Activated CD4-positive, alpha-beta T cell treated with anti-CD3 and anti-CD28 coated beads for 48 hours (primary cell): ENCODE measurements around the gene PAQR5.
"Not testable (repeated sequence)": the region's sequence is repeated elsewhere in the genome, so short reads cannot be mapped to it uniquely, and the experiment has no call there.

ENCODE experiments used
- DNase-seq: peaks from one replicate; pipeline ENCODE4 v3.0.0-alpha.2; 2020

PAQR5 gene

DNA sequence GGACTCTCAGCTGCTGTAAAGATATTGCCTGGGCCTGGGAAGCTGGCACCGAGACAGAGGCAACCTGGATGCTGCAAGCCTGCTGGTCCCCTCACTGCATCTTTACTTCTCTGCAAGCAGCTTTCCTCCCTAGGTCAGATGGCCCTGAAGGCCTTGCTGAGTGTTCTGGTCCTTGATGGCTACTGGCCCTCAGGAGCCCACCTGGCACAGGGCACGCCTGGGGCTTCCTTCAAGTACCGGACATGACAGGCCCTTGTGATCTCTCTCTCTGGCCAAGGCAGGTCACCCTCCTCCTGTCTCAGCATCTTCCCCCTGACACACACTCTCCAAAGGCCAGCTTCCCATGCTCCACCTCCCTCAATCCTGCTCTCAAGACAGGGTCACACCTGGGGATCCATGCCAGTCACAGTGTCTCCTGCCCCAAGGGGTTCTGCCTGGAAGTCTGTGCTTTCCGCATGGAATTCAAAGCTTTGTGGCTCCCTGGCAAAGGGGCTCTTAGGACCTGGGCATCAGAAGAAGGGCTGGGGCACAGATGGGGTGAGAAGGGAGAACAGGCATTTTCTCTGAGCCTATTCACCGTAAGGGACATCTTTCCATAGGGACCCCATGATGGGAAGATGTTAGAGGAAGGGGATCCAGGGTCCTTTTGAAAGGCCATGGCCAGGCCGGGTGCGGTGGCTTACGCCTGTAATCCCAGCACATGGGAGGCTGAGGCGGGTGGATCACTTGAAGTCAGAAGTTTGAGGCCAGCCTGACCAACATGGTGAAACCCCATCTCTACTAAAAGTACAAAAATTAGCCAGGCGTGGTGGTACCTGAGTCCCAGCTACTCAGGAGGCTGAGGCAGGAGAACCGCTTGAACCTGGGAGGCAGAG, 4.7 kb upstream of the PAQR5 start:
- no peak for DNase-seq

DNA sequence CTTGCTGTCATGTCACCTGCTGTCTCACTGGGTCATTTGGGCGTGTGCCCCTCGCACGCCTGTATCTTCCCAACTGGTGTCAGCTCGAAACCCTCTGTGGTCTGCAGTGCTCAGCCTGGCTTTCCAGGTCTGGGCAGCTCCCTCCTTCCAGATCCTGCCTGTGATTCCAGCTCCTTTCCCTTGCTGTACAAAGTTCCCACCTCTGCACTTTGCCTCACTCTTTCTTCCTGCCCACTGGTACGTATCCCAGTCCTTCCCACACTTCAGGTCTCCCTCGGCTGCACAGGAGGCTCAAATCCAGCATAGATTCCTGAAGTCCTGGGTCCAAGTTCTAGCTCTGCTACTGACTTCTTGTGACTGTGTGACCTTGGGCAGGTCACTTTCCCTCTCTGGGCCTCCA, 2.1 kb upstream of the PAQR5 start:
- DNase-seq = no peak

DNA sequence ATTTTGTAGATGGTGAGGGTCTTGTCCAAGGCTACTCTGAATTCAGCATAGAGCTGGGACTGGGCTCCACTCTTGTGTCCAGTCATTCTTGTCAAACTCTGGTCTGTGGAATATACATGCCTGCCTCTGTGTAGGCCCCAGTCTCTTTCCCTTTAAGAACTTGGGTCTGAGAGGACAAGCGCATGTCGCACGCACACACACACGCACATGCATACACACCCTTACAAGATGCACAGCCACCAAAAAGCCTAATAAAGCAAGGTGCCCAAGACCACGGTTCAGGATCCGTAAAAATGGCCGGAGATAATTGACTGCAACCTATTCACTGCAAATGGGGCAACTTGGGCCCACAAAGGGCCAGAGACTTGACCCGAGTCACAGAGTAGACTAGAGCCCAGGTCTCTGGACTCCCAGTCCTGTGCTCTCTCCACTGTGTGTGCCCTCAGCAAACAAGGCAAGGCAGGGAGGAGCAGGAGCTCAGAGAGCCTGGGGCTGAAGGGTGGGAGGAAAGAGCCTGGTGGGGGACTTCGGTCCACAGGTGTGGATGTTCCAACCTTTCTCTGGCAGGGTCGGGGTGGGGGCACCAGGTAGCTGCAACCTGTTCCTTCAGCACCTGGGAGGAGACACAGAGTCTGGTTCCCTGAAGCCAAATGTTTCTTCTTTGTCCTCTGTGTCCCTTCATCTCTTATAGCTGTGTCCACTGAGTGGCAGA, 914 bp upstream of the PAQR5 start:
- DNase-seq = no peak

DNA sequence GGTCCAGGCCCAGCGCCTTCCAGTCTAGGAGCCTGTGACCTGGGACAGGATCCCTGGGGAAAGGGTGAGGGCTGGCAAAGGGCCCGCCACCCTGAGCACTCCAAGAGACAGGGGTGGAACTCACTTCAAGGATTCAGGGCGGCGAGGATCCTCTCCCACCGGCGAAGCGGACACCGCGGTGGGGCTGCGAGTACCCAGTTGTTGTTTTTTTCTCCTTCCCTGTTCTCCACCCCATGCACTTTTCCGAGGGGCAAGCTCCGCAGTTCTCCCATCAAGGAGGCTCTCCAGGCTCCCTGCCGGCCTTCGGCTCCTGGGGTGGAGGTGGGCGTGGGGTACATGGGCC, 387 bp upstream of the PAQR5 start:
- DNase-seq = no peak

DNA sequence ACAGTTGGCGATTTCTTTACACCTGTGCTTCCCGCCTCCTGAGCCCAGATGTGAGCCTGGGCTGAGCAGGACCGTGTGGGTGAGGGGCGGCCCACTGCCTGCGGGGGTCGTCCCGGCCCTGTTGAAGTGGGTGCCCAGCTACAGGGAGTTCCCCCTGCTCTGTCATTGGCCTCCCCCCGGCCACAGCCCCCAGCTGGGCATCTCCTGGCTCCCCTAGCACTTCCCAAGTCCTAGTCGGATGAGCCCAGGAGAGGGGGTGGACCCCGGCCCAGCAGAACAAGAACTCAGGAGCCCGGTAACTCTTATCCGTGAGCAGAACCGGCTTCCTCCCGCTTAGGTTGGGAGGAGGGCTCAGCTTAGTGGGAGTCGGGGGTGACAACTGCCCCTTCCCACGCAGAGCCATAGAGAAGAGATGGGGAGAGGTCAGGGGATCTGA, 757 bp downstream of the PAQR5 start:
- DNase-seq = no peak

DNA sequence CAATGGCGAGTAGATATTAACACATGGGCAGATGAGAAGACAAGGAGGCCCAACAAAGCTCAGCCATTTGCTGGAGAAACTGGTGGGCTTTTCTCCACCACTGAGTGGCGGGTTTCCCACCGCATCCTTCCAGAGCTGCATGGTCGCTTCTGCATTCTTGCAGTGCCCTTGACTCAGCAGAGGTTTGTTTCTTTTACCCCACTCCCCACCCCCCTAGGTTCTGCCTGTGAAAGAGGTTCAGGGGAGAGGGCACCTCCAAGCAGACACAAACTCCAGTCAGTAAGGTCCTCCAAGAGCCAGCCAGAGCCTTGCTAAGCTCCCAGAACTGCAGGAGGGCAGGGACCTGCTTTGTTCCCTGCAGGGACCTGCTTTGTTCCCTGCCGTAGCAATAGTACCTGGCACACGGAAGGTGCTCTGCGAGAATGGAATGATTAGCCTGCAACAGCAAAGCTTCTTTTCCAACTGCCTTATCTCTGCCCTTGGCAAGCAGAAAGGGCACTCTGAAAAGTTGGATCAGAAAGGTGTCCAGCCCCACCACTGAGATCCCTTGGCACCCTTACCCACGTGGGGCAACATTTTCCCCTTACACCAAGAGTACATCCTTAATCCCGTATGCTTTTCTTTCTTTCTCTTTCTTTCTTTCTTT, 1.4 kb downstream of the PAQR5 start:
- DNase-seq = no peak

DNA sequence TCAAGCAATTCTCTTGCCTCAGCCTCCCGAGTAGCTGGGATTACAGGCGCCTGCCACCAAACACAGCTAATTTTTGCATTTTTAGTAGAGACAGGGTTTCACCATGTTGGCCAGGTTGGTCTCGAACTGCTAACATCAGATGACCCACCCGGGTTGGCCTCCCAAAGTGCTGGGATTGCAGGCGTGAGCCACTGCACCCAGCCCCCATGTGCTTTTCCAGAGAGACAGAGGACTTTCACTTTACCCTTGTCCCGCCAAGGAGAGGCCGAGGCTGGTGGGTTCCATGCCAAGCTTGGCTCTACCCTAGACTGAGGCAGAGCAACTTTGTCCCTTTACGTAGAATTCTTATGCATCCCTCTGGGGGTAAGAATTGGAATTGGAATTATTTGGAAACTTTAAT, 2.4 kb downstream of the PAQR5 start:
- DNase-seq = not testable (repeated sequence)

DNA sequence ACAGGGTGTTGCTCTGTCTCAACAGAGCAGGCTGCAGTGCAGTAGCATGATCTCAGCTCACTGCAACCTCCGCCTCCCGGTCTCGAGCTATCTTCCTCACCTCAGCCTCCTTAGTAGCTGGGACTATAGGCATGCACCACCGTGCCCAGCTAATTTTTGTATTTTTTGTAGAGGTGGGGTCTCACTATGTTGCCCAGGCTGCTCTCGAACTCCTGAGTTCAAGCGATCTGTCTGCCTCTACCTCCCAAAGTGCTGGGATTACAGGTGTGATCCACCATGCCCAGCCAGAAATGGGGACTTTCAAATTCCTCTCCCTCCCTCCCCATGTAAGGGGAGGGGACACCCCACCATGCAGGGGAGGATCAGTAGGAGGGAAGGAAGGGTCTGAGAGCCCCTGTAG, 3.4 kb downstream of the PAQR5 start:
- not testable (repeated sequence) for DNase-seq

DNA sequence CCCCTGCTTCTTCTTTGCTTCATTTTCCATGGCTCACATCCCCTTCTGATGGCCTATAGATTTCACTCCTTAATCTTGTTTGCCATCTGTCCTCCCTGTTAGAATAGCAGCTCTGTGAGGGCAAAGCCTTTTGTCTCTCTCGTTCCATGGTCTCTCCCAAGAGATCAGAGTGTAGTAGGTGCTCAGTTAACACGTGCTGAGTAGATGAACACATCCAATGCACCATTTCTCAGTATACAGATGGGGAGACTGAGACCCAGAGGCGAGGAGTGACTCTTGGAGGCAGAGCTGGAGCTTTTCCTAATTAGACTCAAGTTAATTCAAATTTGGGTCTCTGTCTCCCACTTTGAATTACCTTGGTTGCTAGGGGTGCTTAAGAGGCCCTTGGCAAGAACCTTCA, 4.2 kb downstream of the PAQR5 start:
- no peak for DNase-seq

DNA sequence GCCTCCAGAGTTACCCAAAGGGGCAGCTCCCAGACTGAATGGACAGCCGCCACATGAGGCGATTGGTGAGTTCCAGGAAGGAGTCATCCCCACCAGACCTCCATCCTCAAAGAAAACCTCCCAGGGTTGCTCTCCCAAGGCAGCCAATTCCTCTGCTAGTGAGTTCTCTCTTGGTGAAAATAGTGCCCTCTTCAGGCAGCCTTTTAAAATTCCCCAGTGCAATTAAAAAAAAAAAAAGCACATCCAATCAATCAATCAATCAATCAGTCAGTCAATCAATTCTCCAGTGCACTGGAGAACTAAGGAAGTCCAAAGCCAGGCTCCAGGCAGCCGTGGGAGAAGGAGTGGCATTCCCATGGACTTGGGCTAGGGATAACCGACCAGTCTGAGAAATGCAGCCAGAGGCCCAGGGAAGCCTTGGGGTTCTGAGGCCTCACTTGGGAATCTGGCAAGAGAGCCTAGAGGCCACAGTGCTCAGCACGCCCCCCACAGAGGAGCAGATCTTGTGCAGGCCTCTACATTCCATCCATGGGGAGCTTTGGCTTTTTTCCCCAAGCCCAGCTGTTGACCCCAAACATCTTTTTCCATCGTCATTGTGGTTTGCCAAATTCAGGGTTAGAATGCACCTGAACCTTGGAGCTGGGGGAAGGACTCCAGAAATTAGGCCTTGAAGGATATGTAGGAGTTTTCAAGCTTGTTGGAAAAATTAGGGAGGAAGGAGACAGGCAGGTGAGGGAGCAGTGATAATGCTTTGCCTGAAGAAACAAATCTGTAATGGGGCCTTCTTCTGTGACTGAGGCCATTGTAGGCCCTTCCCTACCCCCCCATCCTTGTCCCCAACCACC, 4.8 kb downstream of the PAQR5 start:
- no peak for DNase-seq

DNA sequence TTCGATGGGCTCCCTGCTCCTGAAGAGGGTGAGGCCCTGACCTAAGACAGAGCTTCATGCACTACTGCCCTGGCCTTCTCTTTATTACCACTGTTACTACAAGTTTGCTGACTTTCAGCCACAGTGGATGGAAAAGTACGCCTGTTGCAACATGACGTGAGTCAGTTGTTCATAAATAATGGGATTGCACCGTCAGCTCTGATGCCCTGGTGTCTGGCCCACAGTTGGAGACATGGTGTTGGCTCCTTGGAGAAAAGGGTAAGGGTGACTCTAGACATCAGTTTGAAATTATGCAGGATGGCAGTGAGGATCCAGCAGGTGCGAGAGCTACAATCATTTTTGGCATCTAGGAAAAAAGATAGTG, 5.5 kb downstream of the PAQR5 start:
- DNase-seq = no peak

DNA sequence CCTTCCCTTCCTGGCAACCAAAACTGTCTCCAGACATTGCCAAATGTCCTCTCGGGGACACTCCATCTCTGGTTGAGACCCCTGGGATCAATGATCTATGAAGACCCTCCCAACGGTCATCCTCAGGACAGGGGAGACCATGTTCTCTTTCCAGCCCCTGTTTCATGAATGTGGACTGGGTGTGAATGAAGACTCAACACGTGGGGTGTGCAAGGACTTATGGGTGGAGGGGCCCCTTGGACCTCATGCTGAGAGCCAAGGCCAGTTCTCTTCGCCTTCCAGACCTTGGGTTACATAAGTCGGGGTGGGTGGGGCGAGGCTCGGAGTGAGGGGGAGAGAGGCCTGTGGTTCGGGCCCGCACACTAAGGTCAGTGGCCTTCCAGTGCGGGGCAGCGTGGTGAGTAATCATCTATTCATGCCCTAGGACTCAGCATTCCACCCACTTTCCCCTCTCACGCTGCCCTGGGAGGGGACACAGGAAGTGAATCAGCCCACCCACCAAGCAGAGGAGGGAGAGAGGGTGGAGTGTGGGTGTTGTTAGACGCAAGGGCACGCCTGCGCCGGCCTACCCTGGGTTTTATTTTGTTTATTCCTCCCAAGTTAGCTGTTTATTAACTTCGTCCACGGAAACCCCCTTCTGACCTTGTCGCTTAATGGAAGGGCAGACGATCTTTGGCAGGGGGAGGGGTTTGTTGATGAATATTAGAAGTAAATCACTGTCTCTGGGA, 6.7 kb downstream of the PAQR5 start:
- no peak for DNase-seq

DNA sequence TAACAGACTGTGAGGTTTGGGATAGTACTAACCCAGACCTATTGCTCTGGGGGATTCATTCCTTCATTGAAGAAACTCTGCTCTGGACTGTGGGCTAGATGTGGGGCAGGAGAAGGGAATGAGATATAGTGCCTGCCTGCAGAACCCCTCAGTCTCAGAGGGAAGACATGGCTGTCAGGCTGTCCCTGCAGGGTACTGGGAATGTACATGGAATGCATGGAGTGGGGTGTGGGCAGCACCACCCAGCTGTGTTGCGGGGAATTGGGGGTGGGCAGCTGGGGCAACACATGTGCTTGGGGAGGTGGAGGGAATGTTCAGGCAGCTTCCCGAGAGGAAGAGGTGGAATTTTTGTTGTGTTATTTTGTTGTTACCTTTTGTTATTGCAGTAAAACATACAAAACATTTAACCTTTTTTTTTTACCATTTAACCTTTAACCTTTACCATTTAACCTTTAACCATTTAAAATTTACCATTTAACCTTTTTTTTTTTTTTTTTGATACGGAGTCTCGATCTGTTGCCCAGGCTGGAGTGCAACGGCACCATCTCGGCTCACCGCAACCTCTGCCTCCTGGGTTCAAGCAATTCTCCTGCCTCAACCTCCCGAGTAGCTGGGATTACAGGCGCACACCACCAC, 7.3 kb downstream of the PAQR5 start:
- DNase-seq = no peak

DNA sequence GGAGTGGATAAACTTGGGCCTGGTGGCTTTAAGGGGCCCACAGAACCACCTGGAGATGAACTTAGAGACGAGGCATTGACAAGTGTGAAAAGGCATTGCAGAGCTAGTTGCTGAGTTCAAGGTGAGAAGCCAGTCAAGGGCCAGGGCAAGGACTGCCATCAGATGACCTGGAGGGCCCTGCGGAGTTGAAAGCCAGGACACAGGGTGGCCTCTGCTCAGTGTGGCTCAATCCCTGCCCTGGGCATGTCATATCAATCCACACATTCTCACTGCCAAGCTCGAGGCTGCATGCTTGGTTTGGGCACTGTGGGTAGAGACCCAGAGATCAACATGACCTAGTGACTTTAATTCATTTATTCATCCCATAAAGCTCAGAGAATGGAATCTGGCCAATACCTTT, 9.2 kb downstream of the PAQR5 start:
- no peak for DNase-seq

DNA sequence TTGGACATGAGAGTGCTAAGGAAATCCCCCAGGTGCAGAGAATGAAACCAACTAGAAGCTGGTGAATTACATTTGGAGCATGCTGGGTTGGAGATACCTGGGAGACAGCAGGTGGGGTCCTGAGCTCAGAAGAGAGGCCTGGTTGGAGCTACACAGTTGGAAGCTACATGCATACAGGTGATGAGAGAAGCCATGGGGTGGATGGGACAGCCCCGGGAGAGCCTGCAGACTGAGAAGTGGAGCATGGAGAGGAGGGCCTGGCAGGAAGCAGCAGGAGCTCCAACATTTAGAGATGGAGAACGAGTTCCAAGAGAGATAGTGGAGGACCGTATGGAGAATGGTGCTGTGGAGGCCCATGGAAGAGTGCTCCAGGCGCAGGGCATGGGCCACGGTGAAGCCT, 10.2 kb downstream of the PAQR5 start:
- no peak for DNase-seq

DNA sequence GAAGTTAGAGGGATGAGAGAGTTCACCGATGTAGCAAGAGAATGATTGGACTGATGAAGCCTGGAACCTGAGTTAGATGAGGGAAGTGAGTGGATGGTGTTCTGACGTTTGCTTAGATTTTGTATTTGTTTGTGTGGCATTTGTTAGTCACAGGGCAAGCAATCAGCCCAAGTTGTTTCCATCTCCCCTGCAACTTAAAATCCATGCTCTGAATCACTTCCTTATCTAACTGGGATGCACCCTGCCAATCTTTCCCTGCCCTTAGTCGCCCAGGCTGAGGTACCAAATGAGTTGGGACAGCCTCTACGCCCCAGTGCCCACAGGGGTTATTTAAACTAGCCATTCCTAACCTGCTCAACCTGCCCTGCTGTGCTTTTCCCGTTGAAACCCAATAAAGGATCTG, 12.6 kb downstream of the PAQR5 start:
- no peak for DNase-seq

DNA sequence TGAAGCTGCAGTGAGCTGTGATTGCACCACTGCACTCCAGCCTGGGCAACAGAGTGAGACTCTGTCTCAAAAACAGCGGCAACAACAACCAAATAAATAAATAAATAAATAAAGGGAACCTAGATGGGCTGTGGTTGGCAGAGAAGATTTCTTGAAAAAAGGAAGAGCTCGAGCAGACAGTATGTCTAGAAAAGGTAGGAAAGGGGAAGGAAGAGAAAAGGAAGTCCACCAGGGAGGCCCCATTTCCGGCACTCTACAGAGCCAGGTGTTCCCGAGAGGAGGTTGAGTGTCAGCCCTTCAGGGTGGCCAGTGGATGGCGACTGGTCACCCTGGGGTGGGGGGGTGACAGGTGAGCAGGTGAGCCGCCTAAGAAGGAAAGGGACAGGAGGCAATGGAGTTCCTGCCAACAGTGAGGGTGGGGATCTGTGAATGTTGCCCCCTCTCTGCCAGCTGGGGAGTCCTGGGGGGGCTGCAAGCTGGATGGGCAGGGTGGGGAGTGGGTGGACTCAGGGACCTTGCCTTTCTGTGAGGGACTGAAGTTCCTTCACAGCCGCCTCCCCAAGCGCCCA, 14.8 kb downstream of the PAQR5 start:
- no peak for DNase-seq

DNA sequence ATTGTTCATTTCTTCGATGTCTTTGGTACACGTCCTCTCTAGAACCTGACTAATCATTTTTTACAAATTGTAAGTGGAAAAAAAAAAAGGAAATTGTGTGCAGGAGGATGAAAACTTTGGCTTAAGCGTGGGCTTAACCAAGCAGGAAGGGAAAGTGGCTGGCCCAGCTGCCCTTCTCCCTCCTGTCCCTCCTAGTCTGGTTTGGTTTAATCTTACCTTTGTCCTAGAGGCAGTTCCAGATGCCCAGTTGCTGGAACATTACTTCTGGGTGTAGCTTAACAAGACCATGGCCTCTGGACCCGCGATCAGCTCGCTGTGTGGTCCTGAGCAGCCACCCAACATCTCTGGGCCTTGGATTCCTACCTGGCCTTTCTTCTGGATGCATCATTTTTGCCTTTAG, 15.4 kb downstream of the PAQR5 start:
- no peak for DNase-seq

DNA sequence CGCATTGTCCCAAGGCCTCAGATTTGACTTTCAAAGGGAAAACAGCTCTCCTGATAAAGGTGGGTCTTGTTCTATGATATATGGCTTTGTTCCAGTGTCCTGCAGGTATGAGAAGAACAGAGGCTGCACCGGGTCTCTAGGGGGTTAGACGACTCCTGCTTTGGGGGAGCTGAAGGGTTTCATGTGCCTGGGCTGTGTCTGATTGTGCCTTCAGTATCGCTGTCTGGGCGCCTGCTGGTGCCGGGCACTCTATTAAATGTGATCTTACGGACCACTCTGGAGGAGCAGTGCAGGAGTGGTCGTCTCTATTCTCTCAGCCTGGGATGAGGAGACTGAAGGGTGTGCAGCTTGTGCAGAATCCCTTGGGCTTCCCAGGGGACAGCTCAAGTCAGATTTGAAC, 16.0 kb downstream of the PAQR5 start:
- DNase-seq = no peak

DNA sequence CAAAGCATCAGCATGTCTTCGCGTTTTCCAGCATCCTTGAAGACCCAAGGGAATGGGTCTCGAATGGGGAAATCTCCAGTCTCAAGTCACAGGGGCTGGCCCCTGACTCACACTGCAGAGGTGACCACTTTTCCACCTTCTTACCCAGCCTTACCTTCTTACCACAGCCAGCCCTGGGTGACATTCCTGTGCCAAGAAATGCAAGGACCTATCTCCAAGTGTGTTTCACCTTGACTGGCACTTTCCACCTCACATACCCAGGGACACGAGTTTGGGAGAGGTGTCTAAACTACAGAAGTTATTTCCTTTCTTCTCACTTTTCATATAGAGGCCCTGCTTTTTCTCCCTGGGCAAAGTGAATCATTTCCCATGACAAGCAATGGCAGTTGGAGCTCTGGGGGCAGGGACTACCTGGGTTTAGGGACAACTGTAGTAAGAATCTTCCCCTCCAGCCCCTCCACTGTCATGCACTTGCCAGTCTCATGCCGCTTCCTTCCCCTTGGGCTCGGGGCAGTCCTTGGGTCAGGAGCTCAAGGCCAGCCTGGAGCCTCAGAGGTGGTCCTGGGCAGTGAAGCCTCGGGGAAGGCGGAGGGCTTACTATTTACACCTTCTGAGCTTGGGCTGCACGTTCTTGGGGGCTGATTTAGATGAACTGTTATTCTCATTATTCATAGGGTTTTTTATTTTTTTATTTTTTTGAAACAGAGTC, 16.8 kb downstream of the PAQR5 start:
- no peak for DNase-seq

DNA sequence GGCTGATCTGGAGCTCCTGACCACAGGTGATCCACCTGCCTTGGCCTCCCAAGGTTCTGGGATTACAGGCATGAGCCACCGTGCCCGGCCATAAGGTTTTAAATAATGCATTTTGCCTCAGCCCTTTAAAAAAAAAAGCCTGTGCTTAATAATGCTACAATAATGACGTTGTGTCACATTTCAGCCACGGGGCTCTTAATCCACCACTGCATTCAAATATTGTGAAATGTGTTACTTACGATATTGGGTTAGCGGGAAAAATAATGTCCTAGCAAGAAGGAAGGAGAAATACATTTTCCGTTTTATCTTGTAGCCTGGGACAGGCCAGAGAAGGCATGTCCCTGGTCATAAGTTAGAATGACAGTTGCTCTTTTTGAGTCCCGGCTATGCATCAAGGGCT, 17.6 kb downstream of the PAQR5 start:
- no peak for DNase-seq
